K562 (cell line): ENCODE data around the gene SYT7. TPM values are rescaled to one million over a fixed set of nuclear protein-coding genes. Genes with fewer than 3 reads are reported as not detected.
A peak's percentile ranks its signal among the peaks of the same experiment; 100 is the strongest.

Experiments used
- ETV5 ChIP-seq: sonication (generic); formaldehyde crosslinking; IDR thresholded peaks from 2 replicates; pipeline ENCODE4 v1.4.0; 2020; ENCODE audit warnings: low read depth, mild to moderate bottlenecking, missing genetic modification reagents
- FOXA1 ChIP-seq: fragments of 450-650 bp; IDR thresholded peaks from 2 replicates; pipeline ENCODE4 v1.6.1; 2016; ENCODE audit warnings: mild to moderate bottlenecking, borderline replicate concordance
- FOXM1 ChIP-seq, 2 experiments: fragments of 450-650 bp in 1 of 2; sonication (generic) in 1 of 2; formaldehyde crosslinking in 1 of 2; IDR thresholded peaks; 2 replicates each; pipeline versions ENCODE4 v1.6.1 to v1.9.0; 2017 to 2022; ENCODE audit warnings: low read depth in 2 of 2, mild to moderate bottlenecking in 2 of 2, missing genetic modification reagents in 1 of 2, moderate library complexity in 1 of 2
- NFXL1 ChIP-seq: fragments of 450-650 bp; formaldehyde crosslinking; IDR thresholded peaks from 2 replicates; pipeline ENCODE4 v1.4.0; 2021; ENCODE audit warnings: mild to moderate bottlenecking
- SMAD1 ChIP-seq: fragments of 150-350 bp; IDR thresholded peaks from 2 replicates; pipeline ENCODE4 v1.6.1; 2014; ENCODE audit warnings: low read length, low read depth; ENCODE audit not compliant: partially characterized antibody
- SRSF3 ChIP-seq: fragments of 200-400 bp; formaldehyde crosslinking; IDR thresholded peaks from 2 replicates; pipeline ENCODE4 v1.6.1; 2016; ENCODE audit warnings: mild to moderate bottlenecking, low read length, moderate library complexity; ENCODE audit not compliant: insufficient read depth
- TRIM28 ChIP-seq: fragments of 450-650 bp; IDR thresholded peaks from 2 replicates; pipeline ENCODE4 v1.6.1; 2017
- ZNF436 ChIP-seq: fragments of 250-450, 450-650 bp; sonication (Bioruptor Pico); formaldehyde crosslinking; IDR thresholded peaks from 2 replicates; pipeline ENCODE4 v1.7.0; 2020; ENCODE audit warnings: mild to moderate bottlenecking
- ZNF699 ChIP-seq: fragments of 250-450 bp; sonication (Bioruptor Pico); IDR thresholded peaks from 2 replicates; pipeline ENCODE4 v1.8.0; 2021; ENCODE audit warnings: mild to moderate bottlenecking, moderate library complexity; ENCODE audit not compliant: insufficient replicate concordance
- ZSCAN29 ChIP-seq: fragments of 450-650 bp; IDR thresholded peaks from 2 replicates; pipeline ENCODE4 v1.6.1; 2017
- polyA plus RNA-seq, 8 experiments: library from polyadenylated mRNA; depleted of rRNA in 4 of 8; stranded (reverse) in 5 of 8; unstranded in 3 of 8; fragments of >200 nt; fragmentation: Nextera tagmentation in 2 of 8; fragmentation: Illumina TruSeq in 1 of 8; extraction: Ambion mirVana in 2 of 8; extraction: Trizol in 1 of 8; gene quantifications; 2 replicates each; pipeline versions ENCODE4 v1.2.1 to v1.2.3, GENCODE V29; 2011 to 2014; ENCODE audit warnings: inconsistent platforms in 1 of 8, missing spikeins in 1 of 8
- total RNA-seq, 7 experiments: library from RNA; depleted of rRNA in 6 of 7; stranded (reverse); fragments of >200 nt in 6 of 7; fragmentation: Illumina TruSeq in 2 of 7; extraction: Trizol in 2 of 7; gene quantifications; 2 replicates each; pipeline versions ENCODE4 v1.2.1 to v1.2.3, GENCODE V29; 2011 to 2021; ENCODE audit warnings: low replicate concordance in 1 of 7
- TF ChIP-seq, protein P1 (sequence below): sonication (generic); formaldehyde crosslinking; IDR thresholded peaks from 2 replicates; pipeline ENCODE4 v1.8.1; 2023; ENCODE audit warnings: mild to moderate bottlenecking, missing genetic modification reagents
- TF ChIP-seq, protein P2 (sequence below), 2 experiments: fragments of 450-650 bp in 1 of 2; IDR thresholded peaks; 2 replicates each; pipeline ENCODE4 v1.6.1; 2011 to 2017; ENCODE audit warnings: low read depth in 2 of 2, antibody characterized with exemption in 1 of 2, borderline replicate concordance in 1 of 2, low read length in 1 of 2, mild to moderate bottlenecking in 1 of 2, mixed read lengths in 1 of 2; ENCODE audit not compliant: control insufficient read depth in 1 of 2
- TF ChIP-seq, protein P3 (sequence below): fragments of 150-350 bp; conservative IDR thresholded peaks from 2 replicates; pipeline ENCODE4 v1.6.1; 2014; ENCODE audit warnings: low read length
- TF ChIP-seq, protein P4 (sequence below): sonication (generic); formaldehyde crosslinking; IDR thresholded peaks from 2 replicates; pipeline ENCODE4 v1.8.0; 2022; ENCODE audit warnings: mild to moderate bottlenecking, missing genetic modification reagents

Gene SYT7
- total and polyA plus RNA-seq, 9 of the 15 experiments (the other 6 are each of a cell fraction or from before 2014, with no cell fraction given), result 0.01 to 0.51 (median 0.16) TPM; not detected in 1

DNA sequence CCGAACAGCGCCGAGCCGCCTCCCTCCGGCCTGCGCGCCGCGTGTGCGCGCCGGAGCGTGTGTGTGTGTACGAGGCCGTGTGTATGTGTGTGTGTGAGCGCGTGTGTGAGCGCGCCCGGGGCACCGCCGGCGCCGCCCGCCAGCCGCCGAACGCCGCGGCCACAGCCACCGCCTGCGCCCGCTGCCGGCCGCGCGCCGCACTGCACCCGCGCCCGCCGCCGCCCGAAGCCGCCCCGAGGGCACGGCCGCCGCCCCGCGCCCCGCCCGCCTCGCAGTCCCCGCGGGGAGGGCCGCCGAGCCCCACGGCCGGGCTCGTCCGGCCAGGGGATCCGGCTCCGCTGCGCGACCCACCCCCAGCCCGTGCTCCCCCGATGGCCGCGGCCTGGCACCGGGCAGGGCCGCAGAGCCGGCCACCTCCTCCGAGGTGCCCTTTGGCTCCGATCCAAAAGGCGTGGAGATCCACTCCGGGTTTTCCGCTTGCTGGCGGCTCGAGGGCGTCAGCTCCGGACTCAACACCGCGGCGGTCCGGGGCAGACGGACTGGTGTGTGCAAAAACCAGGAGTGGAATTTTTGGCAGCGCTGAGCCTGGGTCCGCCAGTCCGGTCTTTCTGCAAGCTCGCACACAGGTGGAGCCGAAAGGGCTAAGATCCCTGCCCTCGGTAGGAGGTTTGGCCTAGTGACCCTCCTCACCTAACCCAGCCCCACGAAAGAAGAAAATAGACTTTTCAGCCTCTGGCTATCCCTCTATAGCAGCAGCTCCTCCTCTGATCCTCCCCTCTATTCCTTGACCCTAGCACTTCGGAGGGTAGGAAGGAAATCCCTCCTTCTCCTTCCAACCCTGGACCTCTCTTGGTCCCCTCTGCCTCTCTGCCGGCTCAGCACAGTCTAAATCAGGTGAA, at the start of gene SYT7 (continued):
- TF ChIP-seq, protein P1, sequence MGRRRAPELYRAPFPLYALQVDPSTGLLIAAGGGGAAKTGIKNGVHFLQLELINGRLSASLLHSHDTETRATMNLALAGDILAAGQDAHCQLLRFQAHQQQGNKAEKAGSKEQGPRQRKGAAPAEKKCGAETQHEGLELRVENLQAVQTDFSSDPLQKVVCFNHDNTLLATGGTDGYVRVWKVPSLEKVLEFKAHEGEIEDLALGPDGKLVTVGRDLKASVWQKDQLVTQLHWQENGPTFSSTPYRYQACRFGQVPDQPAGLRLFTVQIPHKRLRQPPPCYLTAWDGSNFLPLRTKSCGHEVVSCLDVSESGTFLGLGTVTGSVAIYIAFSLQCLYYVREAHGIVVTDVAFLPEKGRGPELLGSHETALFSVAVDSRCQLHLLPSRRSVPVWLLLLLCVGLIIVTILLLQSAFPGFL (CRISPR knock-in tag), result no peak
- TF ChIP-seq SRSF3 (no peak), ZNF699 (CRISPR knock-in tag) (no peak), SMAD1 (no peak), TRIM28 (no peak), ZNF436 (CRISPR knock-in tag) (no peak), FOXA1 (no peak), FOXM1 (IDR thresholded peaks at IDR 0.05; ENCODE audit: low read depth) (peak; percentile 86), FOXM1 (CRISPR knock-in tag; IDR thresholded peaks at IDR 0.05; ENCODE audit: low read depth) (0 out of 2 replicates have a peak, but pooled peaks have one; percentile 49), ETV5 (no peak), ZSCAN29 (peak; percentile 90), NFXL1 (CRISPR knock-in tag) (no peak)
- TF ChIP-seq, protein P2, sequence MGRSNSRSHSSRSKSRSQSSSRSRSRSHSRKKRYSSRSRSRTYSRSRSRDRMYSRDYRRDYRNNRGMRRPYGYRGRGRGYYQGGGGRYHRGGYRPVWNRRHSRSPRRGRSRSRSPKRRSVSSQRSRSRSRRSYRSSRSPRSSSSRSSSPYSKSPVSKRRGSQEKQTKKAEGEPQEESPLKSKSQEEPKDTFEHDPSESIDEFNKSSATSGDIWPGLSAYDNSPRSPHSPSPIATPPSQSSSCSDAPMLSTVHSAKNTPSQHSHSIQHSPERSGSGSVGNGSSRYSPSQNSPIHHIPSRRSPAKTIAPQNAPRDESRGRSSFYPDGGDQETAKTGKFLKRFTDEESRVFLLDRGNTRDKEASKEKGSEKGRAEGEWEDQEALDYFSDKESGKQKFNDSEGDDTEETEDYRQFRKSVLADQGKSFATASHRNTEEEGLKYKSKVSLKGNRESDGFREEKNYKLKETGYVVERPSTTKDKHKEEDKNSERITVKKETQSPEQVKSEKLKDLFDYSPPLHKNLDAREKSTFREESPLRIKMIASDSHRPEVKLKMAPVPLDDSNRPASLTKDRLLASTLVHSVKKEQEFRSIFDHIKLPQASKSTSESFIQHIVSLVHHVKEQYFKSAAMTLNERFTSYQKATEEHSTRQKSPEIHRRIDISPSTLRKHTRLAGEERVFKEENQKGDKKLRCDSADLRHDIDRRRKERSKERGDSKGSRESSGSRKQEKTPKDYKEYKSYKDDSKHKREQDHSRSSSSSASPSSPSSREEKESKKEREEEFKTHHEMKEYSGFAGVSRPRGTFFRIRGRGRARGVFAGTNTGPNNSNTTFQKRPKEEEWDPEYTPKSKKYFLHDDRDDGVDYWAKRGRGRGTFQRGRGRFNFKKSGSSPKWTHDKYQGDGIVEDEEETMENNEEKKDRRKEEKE (IDR thresholded peaks at IDR 0.05; ENCODE audit: borderline replicate concordance in 1 of 2, control insufficient read depth in 1 of 2, low read depth in 2 of 2, low read length in 1 of 2), result no peak
- TF ChIP-seq, protein P3, sequence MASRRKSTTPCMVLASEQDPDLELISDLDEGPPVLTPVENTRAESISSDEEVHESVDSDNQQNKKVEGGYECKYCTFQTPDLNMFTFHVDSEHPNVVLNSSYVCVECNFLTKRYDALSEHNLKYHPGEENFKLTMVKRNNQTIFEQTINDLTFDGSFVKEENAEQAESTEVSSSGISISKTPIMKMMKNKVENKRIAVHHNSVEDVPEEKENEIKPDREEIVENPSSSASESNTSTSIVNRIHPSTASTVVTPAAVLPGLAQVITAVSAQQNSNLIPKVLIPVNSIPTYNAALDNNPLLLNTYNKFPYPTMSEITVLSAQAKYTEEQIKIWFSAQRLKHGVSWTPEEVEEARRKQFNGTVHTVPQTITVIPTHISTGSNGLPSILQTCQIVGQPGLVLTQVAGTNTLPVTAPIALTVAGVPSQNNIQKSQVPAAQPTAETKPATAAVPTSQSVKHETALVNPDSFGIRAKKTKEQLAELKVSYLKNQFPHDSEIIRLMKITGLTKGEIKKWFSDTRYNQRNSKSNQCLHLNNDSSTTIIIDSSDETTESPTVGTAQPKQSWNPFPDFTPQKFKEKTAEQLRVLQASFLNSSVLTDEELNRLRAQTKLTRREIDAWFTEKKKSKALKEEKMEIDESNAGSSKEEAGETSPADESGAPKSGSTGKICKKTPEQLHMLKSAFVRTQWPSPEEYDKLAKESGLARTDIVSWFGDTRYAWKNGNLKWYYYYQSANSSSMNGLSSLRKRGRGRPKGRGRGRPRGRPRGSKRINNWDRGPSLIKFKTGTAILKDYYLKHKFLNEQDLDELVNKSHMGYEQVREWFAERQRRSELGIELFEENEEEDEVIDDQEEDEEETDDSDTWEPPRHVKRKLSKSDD, result no peak
- TF ChIP-seq, protein P4, sequence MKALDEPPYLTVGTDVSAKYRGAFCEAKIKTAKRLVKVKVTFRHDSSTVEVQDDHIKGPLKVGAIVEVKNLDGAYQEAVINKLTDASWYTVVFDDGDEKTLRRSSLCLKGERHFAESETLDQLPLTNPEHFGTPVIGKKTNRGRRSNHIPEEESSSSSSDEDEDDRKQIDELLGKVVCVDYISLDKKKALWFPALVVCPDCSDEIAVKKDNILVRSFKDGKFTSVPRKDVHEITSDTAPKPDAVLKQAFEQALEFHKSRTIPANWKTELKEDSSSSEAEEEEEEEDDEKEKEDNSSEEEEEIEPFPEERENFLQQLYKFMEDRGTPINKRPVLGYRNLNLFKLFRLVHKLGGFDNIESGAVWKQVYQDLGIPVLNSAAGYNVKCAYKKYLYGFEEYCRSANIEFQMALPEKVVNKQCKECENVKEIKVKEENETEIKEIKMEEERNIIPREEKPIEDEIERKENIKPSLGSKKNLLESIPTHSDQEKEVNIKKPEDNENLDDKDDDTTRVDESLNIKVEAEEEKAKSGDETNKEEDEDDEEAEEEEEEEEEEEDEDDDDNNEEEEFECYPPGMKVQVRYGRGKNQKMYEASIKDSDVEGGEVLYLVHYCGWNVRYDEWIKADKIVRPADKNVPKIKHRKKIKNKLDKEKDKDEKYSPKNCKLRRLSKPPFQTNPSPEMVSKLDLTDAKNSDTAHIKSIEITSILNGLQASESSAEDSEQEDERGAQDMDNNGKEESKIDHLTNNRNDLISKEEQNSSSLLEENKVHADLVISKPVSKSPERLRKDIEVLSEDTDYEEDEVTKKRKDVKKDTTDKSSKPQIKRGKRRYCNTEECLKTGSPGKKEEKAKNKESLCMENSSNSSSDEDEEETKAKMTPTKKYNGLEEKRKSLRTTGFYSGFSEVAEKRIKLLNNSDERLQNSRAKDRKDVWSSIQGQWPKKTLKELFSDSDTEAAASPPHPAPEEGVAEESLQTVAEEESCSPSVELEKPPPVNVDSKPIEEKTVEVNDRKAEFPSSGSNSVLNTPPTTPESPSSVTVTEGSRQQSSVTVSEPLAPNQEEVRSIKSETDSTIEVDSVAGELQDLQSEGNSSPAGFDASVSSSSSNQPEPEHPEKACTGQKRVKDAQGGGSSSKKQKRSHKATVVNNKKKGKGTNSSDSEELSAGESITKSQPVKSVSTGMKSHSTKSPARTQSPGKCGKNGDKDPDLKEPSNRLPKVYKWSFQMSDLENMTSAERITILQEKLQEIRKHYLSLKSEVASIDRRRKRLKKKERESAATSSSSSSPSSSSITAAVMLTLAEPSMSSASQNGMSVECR (CRISPR knock-in tag), result peak; percentile 57; the same call in 1 of the 2 replicates
